ENCODE measurements around the gene OR6C74.

OR6C74 gene

GRCh38 chr12:55244309-55244708, at the start of gene OR6C74:
OR6C74 (plus strand) TSS chr12:55244609; CDS start chr12:55247288, 2,679 bp downstream.
- H3K9me3 ChIP-seq (ENCODE audit: control insufficient read depth in 1 of 2, low read length in 2 of 2), result no peaks in the 10 kb centered on the region
- no peak within 1 kb of the TSS for H3K27ac ChIP-seq (ENCODE audit: low read depth, low read length)
- no peaks in the 10 kb centered on the region for H3K27me3 ChIP-seq (ENCODE audit: control insufficient read depth in 1 of 2, insufficient read depth in 2 of 2, low read length in 2 of 2)
- no peak within 1 kb of the TSS for H3K9ac ChIP-seq (ENCODE audit: low read depth in 1 of 2, low read length in 2 of 2)
- no peaks in the 10 kb centered on the region for H3K36me3 ChIP-seq (ENCODE audit: control insufficient read depth in 1 of 2, insufficient read depth in 2 of 2, low read length in 2 of 2)
- no peak within 1 kb of the TSS for H3K4me3 ChIP-seq (ENCODE audit: low read depth in 1 of 2, low read length in 2 of 2)
- H3K4me1 ChIP-seq (ENCODE audit: control insufficient read depth in 1 of 2, insufficient read depth in 2 of 2, low read length in 2 of 2), result no peaks in the 10 kb centered on the region

- no peaks in the 10 kb centered on the region for H3K9me3 ChIP-seq (ENCODE audit: control insufficient read depth in 1 of 2, low read length in 2 of 2)
- no peak within 1 kb of the TSS for H3K27ac ChIP-seq (ENCODE audit: low read depth, low read length)
- H3K4me1 ChIP-seq (ENCODE audit: control insufficient read depth in 1 of 2, insufficient read depth in 2 of 2, low read length in 2 of 2), result no peaks in the 10 kb centered on the region
- H3K4me3 ChIP-seq (ENCODE audit: low read depth in 1 of 2, low read length in 2 of 2), result no peak within 1 kb of the TSS
- H3K27me3 ChIP-seq (ENCODE audit: control insufficient read depth in 1 of 2, insufficient read depth in 2 of 2, low read length in 2 of 2), result no peaks in the 10 kb centered on the region
- H3K9ac ChIP-seq (ENCODE audit: low read depth in 1 of 2, low read length in 2 of 2), result no peak within 1 kb of the TSS
- H3K36me3 ChIP-seq (ENCODE audit: control insufficient read depth in 1 of 2, insufficient read depth in 2 of 2, low read length in 2 of 2), result no peaks in the 10 kb centered on the region
Measured at GRCh38 chr12:55220725-55221124, 23.7 kb upstream of the OR6C74 start, which contains the start of gene OR10A7. OR10A7 (plus strand) TSS chr12:55221025; CDS start chr12:55221025, 0 bp downstream.

- H3K27me3 ChIP-seq (ENCODE audit: control insufficient read depth in 1 of 2, insufficient read depth in 2 of 2, low read length in 2 of 2), result no peaks in the 10 kb centered on the region
- no peaks in the 10 kb centered on the region for H3K9me3 ChIP-seq (ENCODE audit: control insufficient read depth in 1 of 2, low read length in 2 of 2)
- no peak overlapping the region for H3K4me3 ChIP-seq (ENCODE audit: low read depth in 1 of 2, low read length in 2 of 2)
- no peak overlapping the region for H3K9ac ChIP-seq (ENCODE audit: low read depth in 1 of 2, low read length in 2 of 2)
- no peaks in the 10 kb centered on the region for H3K36me3 ChIP-seq (ENCODE audit: control insufficient read depth in 1 of 2, insufficient read depth in 2 of 2, low read length in 2 of 2)
- no peak overlapping the region for H3K27ac ChIP-seq (ENCODE audit: low read depth, low read length)
- H3K4me1 ChIP-seq (ENCODE audit: control insufficient read depth in 1 of 2, insufficient read depth in 2 of 2, low read length in 2 of 2), result no peaks in the 10 kb centered on the region
Measured at GRCh38 chr12:55226523-55226922, 17.9 kb upstream of the OR6C74 start.

- Histone ChIP-seq H3K4me1 (ENCODE audit: control insufficient read depth in 1 of 2, insufficient read depth in 2 of 2, low read length in 2 of 2) (no peaks in the 10 kb centered on the region), H3K9me3 (ENCODE audit: control insufficient read depth in 1 of 2, low read length in 2 of 2) (no peaks in the 10 kb centered on the region), H3K27me3 (ENCODE audit: control insufficient read depth in 1 of 2, insufficient read depth in 2 of 2, low read length in 2 of 2) (no peaks in the 10 kb centered on the region), H3K27ac (ENCODE audit: low read depth, low read length) (no peak overlapping the region), H3K9ac (ENCODE audit: low read depth in 1 of 2, low read length in 2 of 2) (no peak overlapping the region), H3K4me3 (ENCODE audit: low read depth in 1 of 2, low read length in 2 of 2) (no peak overlapping the region), H3K36me3 (ENCODE audit: control insufficient read depth in 1 of 2, insufficient read depth in 2 of 2, low read length in 2 of 2) (no peaks in the 10 kb centered on the region)
Measured at GRCh38 chr12:55227643-55228042, 16.8 kb upstream of the OR6C74 start.

GRCh38 chr12:55246159-55246558, 1.8 kb downstream of the OR6C74 start:
- no peak overlapping the region for H3K27ac ChIP-seq (ENCODE audit: low read depth, low read length)
- H3K27me3 ChIP-seq (ENCODE audit: control insufficient read depth in 1 of 2, insufficient read depth in 2 of 2, low read length in 2 of 2), result no peaks in the 10 kb centered on the region
- H3K9ac ChIP-seq (ENCODE audit: low read depth in 1 of 2, low read length in 2 of 2), result no peak overlapping the region
- no peaks in the 10 kb centered on the region for H3K4me1 ChIP-seq (ENCODE audit: control insufficient read depth in 1 of 2, insufficient read depth in 2 of 2, low read length in 2 of 2)
- no peaks in the 10 kb centered on the region for H3K9me3 ChIP-seq (ENCODE audit: control insufficient read depth in 1 of 2, low read length in 2 of 2)
- H3K36me3 ChIP-seq (ENCODE audit: control insufficient read depth in 1 of 2, insufficient read depth in 2 of 2, low read length in 2 of 2), result no peaks in the 10 kb centered on the region
- no peak overlapping the region for H3K4me3 ChIP-seq (ENCODE audit: low read depth in 1 of 2, low read length in 2 of 2)

GRCh38 chr12:55250944-55251343, 6.5 kb downstream of the OR6C74 start:
- Histone ChIP-seq H3K36me3 (ENCODE audit: control insufficient read depth in 1 of 2, insufficient read depth in 2 of 2, low read length in 2 of 2) (no peaks in the 10 kb centered on the region), H3K4me3 (ENCODE audit: low read depth in 1 of 2, low read length in 2 of 2) (no peak overlapping the region), H3K9ac (ENCODE audit: low read depth in 1 of 2, low read length in 2 of 2) (no peak overlapping the region), H3K27ac (ENCODE audit: low read depth, low read length) (no peak overlapping the region), H3K9me3 (ENCODE audit: control insufficient read depth in 1 of 2, low read length in 2 of 2) (no peaks in the 10 kb centered on the region), H3K27me3 (ENCODE audit: control insufficient read depth in 1 of 2, insufficient read depth in 2 of 2, low read length in 2 of 2) (no peaks in the 10 kb centered on the region), H3K4me1 (ENCODE audit: control insufficient read depth in 1 of 2, insufficient read depth in 2 of 2, low read length in 2 of 2) (no peaks in the 10 kb centered on the region)

GRCh38 chr12:55253281-55253680, 8.9 kb downstream of the OR6C74 start:
- no peaks in the 10 kb centered on the region for H3K36me3 ChIP-seq (ENCODE audit: control insufficient read depth in 1 of 2, insufficient read depth in 2 of 2, low read length in 2 of 2)
- no peaks in the 10 kb centered on the region for H3K27me3 ChIP-seq (ENCODE audit: control insufficient read depth in 1 of 2, insufficient read depth in 2 of 2, low read length in 2 of 2)
- no peaks in the 10 kb centered on the region for H3K4me1 ChIP-seq (ENCODE audit: control insufficient read depth in 1 of 2, insufficient read depth in 2 of 2, low read length in 2 of 2)
- no peak overlapping the region for H3K4me3 ChIP-seq (ENCODE audit: low read depth in 1 of 2, low read length in 2 of 2)
- H3K9ac ChIP-seq (ENCODE audit: low read depth in 1 of 2, low read length in 2 of 2), result no peak overlapping the region
- no peak overlapping the region for H3K27ac ChIP-seq (ENCODE audit: low read depth, low read length)
- H3K9me3 ChIP-seq (ENCODE audit: control insufficient read depth in 1 of 2, low read length in 2 of 2), result no peaks in the 10 kb centered on the region

GRCh38 chr12:55256831-55257230, 12.4 kb downstream of the OR6C74 start:
- H3K9ac ChIP-seq (ENCODE audit: low read depth in 1 of 2, low read length in 2 of 2), result no peak overlapping the region
- H3K4me1 ChIP-seq (ENCODE audit: control insufficient read depth in 1 of 2, insufficient read depth in 2 of 2, low read length in 2 of 2), result no peaks in the 10 kb centered on the region
- no peaks in the 10 kb centered on the region for H3K36me3 ChIP-seq (ENCODE audit: control insufficient read depth in 1 of 2, insufficient read depth in 2 of 2, low read length in 2 of 2)
- no peak overlapping the region for H3K27ac ChIP-seq (ENCODE audit: low read depth, low read length)
- H3K27me3 ChIP-seq (ENCODE audit: control insufficient read depth in 1 of 2, insufficient read depth in 2 of 2, low read length in 2 of 2), result no peaks in the 10 kb centered on the region
- H3K4me3 ChIP-seq (ENCODE audit: low read depth in 1 of 2, low read length in 2 of 2), result no peak overlapping the region
- H3K9me3 ChIP-seq (ENCODE audit: control insufficient read depth in 1 of 2, low read length in 2 of 2), result no peaks in the 10 kb centered on the region

- H3K27me3 ChIP-seq (ENCODE audit: control insufficient read depth in 1 of 2, insufficient read depth in 2 of 2, low read length in 2 of 2), result no peaks in the 10 kb centered on the region
- no peak overlapping the region for H3K9ac ChIP-seq (ENCODE audit: low read depth in 1 of 2, low read length in 2 of 2)
- no peak overlapping the region for H3K4me3 ChIP-seq (ENCODE audit: low read depth in 1 of 2, low read length in 2 of 2)
- H3K9me3 ChIP-seq (ENCODE audit: control insufficient read depth in 1 of 2, low read length in 2 of 2), result no peaks in the 10 kb centered on the region
- H3K4me1 ChIP-seq (ENCODE audit: control insufficient read depth in 1 of 2, insufficient read depth in 2 of 2, low read length in 2 of 2), result no peaks in the 10 kb centered on the region
- H3K36me3 ChIP-seq (ENCODE audit: control insufficient read depth in 1 of 2, insufficient read depth in 2 of 2, low read length in 2 of 2), result no peaks in the 10 kb centered on the region
- H3K27ac ChIP-seq (ENCODE audit: low read depth, low read length), result no peak overlapping the region
Measured at GRCh38 chr12:55258303-55258702, 13.9 kb downstream of the OR6C74 start.

GRCh38 chr12:55280991-55281390, 36.6 kb downstream of the OR6C74 start:
- H3K4me3 ChIP-seq (ENCODE audit: low read depth in 1 of 2, low read length in 2 of 2), result no peak overlapping the region

GRCh38 chr12:55289999-55290398, 45.6 kb downstream of the OR6C74 start:
- Histone ChIP-seq H3K4me1 (ENCODE audit: control insufficient read depth in 1 of 2, insufficient read depth in 2 of 2, low read length in 2 of 2) (no peaks in the 10 kb centered on the region), H3K36me3 (ENCODE audit: control insufficient read depth in 1 of 2, insufficient read depth in 2 of 2, low read length in 2 of 2) (no peaks in the 10 kb centered on the region), H3K4me3 (ENCODE audit: low read depth in 1 of 2, low read length in 2 of 2) (no peak overlapping the region), H3K9me3 (ENCODE audit: control insufficient read depth in 1 of 2, low read length in 2 of 2) (no peaks in the 10 kb centered on the region), H3K9ac (ENCODE audit: low read depth in 1 of 2, low read length in 2 of 2) (no peak overlapping the region), H3K27me3 (ENCODE audit: control insufficient read depth in 1 of 2, insufficient read depth in 2 of 2, low read length in 2 of 2) (no peaks in the 10 kb centered on the region), H3K27ac (ENCODE audit: low read depth, low read length) (no peak overlapping the region)

More at GRCh38 chr12:55280991-55281390, 36.6 kb downstream of the OR6C74 start:
- H3K9me3 ChIP-seq (ENCODE audit: control insufficient read depth in 1 of 2, low read length in 2 of 2), result no peaks in the 10 kb centered on the region
- no peak overlapping the region for H3K9ac ChIP-seq (ENCODE audit: low read depth in 1 of 2, low read length in 2 of 2)
- no peak overlapping the region for H3K27ac ChIP-seq (ENCODE audit: low read depth, low read length)
- no peaks in the 10 kb centered on the region for H3K36me3 ChIP-seq (ENCODE audit: control insufficient read depth in 1 of 2, insufficient read depth in 2 of 2, low read length in 2 of 2)
- H3K4me1 ChIP-seq (ENCODE audit: control insufficient read depth in 1 of 2, insufficient read depth in 2 of 2, low read length in 2 of 2), result no peaks in the 10 kb centered on the region
- H3K27me3 ChIP-seq (ENCODE audit: control insufficient read depth in 1 of 2, insufficient read depth in 2 of 2, low read length in 2 of 2), result no peaks in the 10 kb centered on the region

Data from duodenal mucosa (tissue), 2 donors.